Measurements from ENCODE around the gene AP2A2.

DNA sequence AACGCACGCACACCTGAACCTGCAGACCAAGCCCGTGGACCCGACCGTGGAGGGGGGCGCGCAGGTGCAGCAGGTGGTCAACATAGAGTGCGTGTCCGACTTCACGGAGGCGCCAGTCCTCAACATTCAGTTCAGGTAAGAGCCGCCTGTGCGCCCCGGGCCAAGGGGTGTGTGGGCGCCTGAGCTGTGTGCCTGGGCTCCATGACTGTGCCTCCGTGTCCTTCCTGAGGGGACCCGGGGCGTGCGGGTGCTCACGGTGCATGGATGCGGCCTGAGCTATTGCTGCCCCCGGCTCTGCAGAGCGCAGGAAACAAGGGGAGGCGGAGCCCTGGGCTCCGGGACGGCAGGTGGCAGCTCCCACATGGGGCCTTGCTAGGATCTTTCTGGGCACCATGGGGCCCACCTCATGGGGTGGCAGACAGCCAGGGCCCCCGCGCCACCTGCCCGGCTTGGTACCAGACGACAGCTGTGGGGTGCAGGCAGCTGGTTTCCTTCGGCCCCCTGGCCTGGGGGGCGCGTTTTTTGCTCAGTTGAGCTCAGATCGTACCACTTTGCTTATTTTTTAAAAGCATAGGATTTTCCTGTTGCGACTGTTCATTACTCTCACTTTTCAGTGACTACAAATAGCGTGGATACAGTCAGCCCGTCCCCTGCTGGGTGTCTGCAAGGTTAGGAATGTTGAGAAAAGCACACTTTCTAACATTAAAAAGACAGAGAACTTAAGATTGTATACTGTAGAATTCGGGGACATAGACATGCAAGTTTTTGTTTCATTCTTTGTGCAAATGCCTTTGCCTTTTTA lies 82.5 kb downstream of the AP2A2 start:
- TF ChIP-seq CTCF (IDR thresholded peaks at IDR 0.05) (no peak), POLR2A (IDR thresholded peaks at IDR 0.05) (no peak)
